GM12878 (cell line): ENCODE measurements around the gene ANKRD55. TPM values are rescaled to one million over a fixed set of nuclear protein-coding genes. Genes with fewer than 3 reads are reported as not detected.
A peak's percentile ranks its signal among the peaks of the same experiment; 100 is the strongest.

Experiments
- ATAC-seq: fragments of 200-7000 bp; cut with Tn5 transposase; 3 replicates; pipeline ENCODE4 v1.9.1; 2020; ENCODE audit warnings: mild to moderate bottlenecking, moderate library complexity
- BruUV-seq: library from RNA; stranded (reverse); fragments of 400-500 nt; replicated peaks from 2 replicates; lab custom pipeline; 2021; lab: Mats Ljungman, UMichigan
- CTCF ChIA-PET: fragments of 300-600 bp; sonication (Branson Sonifier 250); formaldehyde crosslinking; extraction: SDS; loops from one replicate; lab custom pipeline; 2021; ENCODE audit warnings: inconsistent platforms; lab: Yijun Ruan, JAX
- POLR2A ChIA-PET: fragments of 350-600 bp; formaldehyde crosslinking; extraction: SDS; loops from one replicate; lab custom pipeline; 2021; ENCODE audit warnings: inconsistent platforms; lab: Charles Lee
- RAD21 ChIA-PET: fragments of 300-600 bp; sonication (Branson Sonifier 250); formaldehyde crosslinking; loops from one replicate; lab custom pipeline; 2023; ENCODE audit warnings: antibody characterized with exemption; ENCODE audit not compliant: unreplicated experiment; lab: Charles Lee
- SMC1A ChIA-PET: fragments of 300-600 bp; sonication (Branson Sonifier 250); formaldehyde crosslinking; loops from one replicate; lab custom pipeline; 2023; ENCODE audit not compliant: unreplicated experiment, uncharacterized antibody; lab: Charles Lee
- DNase-seq: peaks from one replicate; pipeline ENCODE4 v3.0.0-alpha.2; 2011; ENCODE audit warnings: low read depth, low spot score
- FAIRE-seq: peaks from 3 replicates; lab custom pipeline; 2011; peaks lifted over from hg19 to GRCh38; lab: Jason Lieb, UNC
- H2AFZ ChIP-seq: 2 replicates; pipeline ENCODE4 v1.6.0; 2011; ENCODE audit warnings: low read depth, low read length, control low read depth; ENCODE audit not compliant: control insufficient read depth
- H3K27ac ChIP-seq: 2 replicates; pipeline ENCODE4 v1.5.1; 2011; ENCODE audit warnings: control low read depth; ENCODE audit not compliant: control insufficient read depth, insufficient read depth
- H3K27me3 ChIP-seq, 2 experiments: replicated peaks in 1 of 2; 2 replicates each; pipeline versions ENCODE4 v1.6.0 to v1.6.1; 2011; ENCODE audit warnings: low read length in 1 of 2; ENCODE audit not compliant: control insufficient read depth in 2 of 2, insufficient read depth in 2 of 2
- H3K36me3 ChIP-seq, 2 experiments: 2 replicates each; pipeline ENCODE4 v1.5.1; 2011; ENCODE audit warnings: low read length in 1 of 2; ENCODE audit not compliant: control insufficient read depth in 2 of 2, insufficient read depth in 2 of 2
- H3K4me1 ChIP-seq: 2 replicates; pipeline ENCODE4 v1.6.1; 2011; ENCODE audit warnings: mild to moderate bottlenecking, low read length, moderate library complexity, mixed read lengths; ENCODE audit not compliant: control insufficient read depth, insufficient read depth
- H3K4me2 ChIP-seq: 2 replicates; pipeline ENCODE4 v1.6.0; 2011; ENCODE audit warnings: control low read depth; ENCODE audit not compliant: control insufficient read depth, insufficient read depth
- H3K4me3 ChIP-seq: fragments of 200-600 bp; sonication (generic); 2 replicates; pipeline ENCODE4 v1.5.1; 2016
- H3K79me2 ChIP-seq: 2 replicates; pipeline ENCODE4 v1.6.0; 2011; ENCODE audit warnings: low read length; ENCODE audit not compliant: control insufficient read depth, insufficient read depth
- H3K9ac ChIP-seq: 2 replicates; pipeline ENCODE4 v1.8.0; 2011; ENCODE audit warnings: low read length, control low read depth, mixed read lengths; ENCODE audit not compliant: control insufficient read depth, insufficient read depth
- H3K9me3 ChIP-seq: replicated peaks from 3 replicates; pipeline ENCODE4 v1.5.1; 2011; ENCODE audit warnings: mild to moderate bottlenecking, low read length; ENCODE audit not compliant: control insufficient read depth, insufficient read depth
- H4K20me1 ChIP-seq: 2 replicates; pipeline ENCODE4 v1.6.0; 2011; ENCODE audit not compliant: control insufficient read depth, insufficient read depth
- ATF7 ChIP-seq: fragments of 450-650 bp; IDR thresholded peaks from 2 replicates; pipeline ENCODE4 v1.6.1; 2016; ENCODE audit warnings: low read depth, mild to moderate bottlenecking
- DPF2 ChIP-seq: fragments of 450-650 bp; IDR thresholded peaks from 2 replicates; pipeline ENCODE4 v1.6.1; 2017; ENCODE audit warnings: mild to moderate bottlenecking
- EZH2 ChIP-seq: IDR thresholded peaks from 2 replicates; pipeline ENCODE4 v1.6.1; 2012; ENCODE audit warnings: low read depth, mild to moderate bottlenecking, control low read depth, inconsistent platforms, low read length, borderline replicate concordance; ENCODE audit not compliant: control insufficient read depth
- FOXK2 ChIP-seq: fragments of 450-650 bp; IDR thresholded peaks from 2 replicates; pipeline ENCODE4 v1.6.1; 2017; ENCODE audit warnings: mild to moderate bottlenecking, moderate library complexity
- MYB ChIP-seq: fragments of 150-350 bp; IDR thresholded peaks from 2 replicates; pipeline ENCODE4 v1.6.1; 2014; ENCODE audit warnings: mild to moderate bottlenecking, low read depth, low read length, borderline replicate concordance
- RAD51 ChIP-seq: fragments of 450-650 bp; IDR thresholded peaks from 2 replicates; pipeline ENCODE4 v1.6.1; 2016; ENCODE audit warnings: moderate library complexity, mild to moderate bottlenecking, inconsistent platforms
- RBBP5 ChIP-seq: fragments of 200-600 bp; sonication (generic); conservative IDR thresholded peaks from 2 replicates; pipeline ENCODE4 v1.6.1; 2016
- SREBF1 ChIP-seq: IDR thresholded peaks from 2 replicates; pipeline ENCODE4 v1.6.1; 2012; ENCODE audit warnings: mild to moderate bottlenecking, low read length
- WGBS: methylation state at CpG from one replicate; pipeline ENCODE4 v1.1.6; 2016; ENCODE audit warnings: low lambda C conversion rate; ENCODE audit not compliant: insufficient replicate concordance, insufficient coverage; ENCODE audit errors: missing lambda C conversion rate; 5-methylcytosine and 5-hydroxymethylcytosine counted together
- in situ Hi-C: fragments of 300-500 bp; cut with MboI; formaldehyde crosslinking; loops from 9 replicates; pipeline ENCODE4 v1.14.3; 2018; ENCODE audit warnings: mixed read lengths
- intact Hi-C: fragments of 100-400 bp; cut with micrococcal nuclease; formaldehyde crosslinking; loops from one replicate; pipeline ENCODE4 v1.14.2; 2022; ENCODE audit not compliant: unreplicated experiment
- polyA plus RNA-seq, 11 experiments: library from polyadenylated mRNA; depleted of rRNA in 4 of 11; unstranded in 6 of 11; stranded (reverse) in 5 of 11; fragments of >200 nt; fragmentation: Nextera tagmentation in 4 of 11; fragmentation: Illumina TruSeq in 1 of 11; extraction: Ambion mirVana in 4 of 11; extraction: Trizol in 1 of 11; gene quantifications; 1 replicate in 1 of 11; 2 replicates in 10 of 11; pipeline versions ENCODE4 v1.2.1 to v1.2.3, GENCODE V29; 2011 to 2016; ENCODE audit warnings: inconsistent platforms in 2 of 11, missing spikeins in 2 of 11, low read depth in 1 of 11
- total RNA-seq, 4 experiments: library from RNA; depleted of rRNA in 3 of 4; stranded (reverse); fragments of >200 nt in 3 of 4; fragmentation: Illumina TruSeq in 1 of 4; extraction: Trizol in 1 of 4; gene quantifications; 2 replicates each; pipeline versions ENCODE4 v1.2.1 to v1.2.3, GENCODE V29; 2013 to 2021
- TF ChIP-seq, protein P1 (sequence below): fragments of 450-650 bp; IDR thresholded peaks from 2 replicates; pipeline ENCODE4 v1.6.1; 2017; ENCODE audit warnings: mild to moderate bottlenecking, moderate library complexity
- TF ChIP-seq, protein P2 (sequence below): IDR thresholded peaks from 2 replicates; pipeline ENCODE4 v1.6.1; 2012; ENCODE audit warnings: mild to moderate bottlenecking, low read depth, low read length
- TF ChIP-seq, protein P3 (sequence below): fragments of 450-650 bp; IDR thresholded peaks from 2 replicates; pipeline ENCODE4 v1.6.1; 2014; ENCODE audit warnings: mild to moderate bottlenecking
- TF ChIP-seq, protein P4 (sequence below): fragments of 450-650 bp; IDR thresholded peaks from 2 replicates; pipeline ENCODE4 v1.6.1; 2016; ENCODE audit warnings: mild to moderate bottlenecking, moderate library complexity, borderline replicate concordance

ANKRD55 gene
- total and polyA plus RNA-seq, 10 of the 15 experiments (the other 5 are each of a cell fraction or from before 2014, with no cell fraction given): 0.04 TPM; not detected in 9

DNA sequence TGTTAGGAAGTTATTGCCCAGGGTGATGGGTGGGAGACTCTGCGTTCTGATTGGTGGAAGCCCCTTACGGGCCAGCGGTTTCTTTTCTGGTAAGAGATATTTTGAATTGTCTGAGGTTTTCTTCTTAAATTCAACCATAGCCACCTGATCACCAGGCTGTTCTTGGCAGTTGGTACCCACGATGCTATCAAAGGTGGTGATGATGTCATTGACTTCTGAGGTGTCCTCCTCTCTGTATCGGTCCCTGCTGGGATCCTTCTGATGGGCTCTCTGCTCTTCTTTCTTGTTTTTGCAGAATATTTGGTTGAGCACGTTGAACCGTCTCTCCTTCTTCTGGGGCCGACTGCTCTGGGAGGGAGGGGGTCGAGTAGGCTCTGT is 121.7 kb downstream of the ANKRD55 start:
- Histone ChIP-seq H3K4me1 (no peaks in the 10 kb centered on the region), H3K27me3 (no peaks in the 10 kb centered on the region; a peak in 1 of 4 replicates), H3K36me3 (no peaks in the 10 kb centered on the region), H3K79me2 (no peaks in the 10 kb centered on the region), H3K4me3 (no peak overlapping the region), H4K20me1 (no peaks in the 10 kb centered on the region), H2AFZ (no peak overlapping the region), H3K9ac (no peak overlapping the region), H3K27ac (no peak overlapping the region), H3K9me3 (no peaks in the 10 kb centered on the region), H3K4me2 (no peak overlapping the region)
- ChIA-PET CTCF (no interaction called here), SMC1A (no interaction called here), RAD21 (no interaction called here), POLR2A (no interaction called here)
- intact Hi-C loops (no loop called here), in situ Hi-C loops (no loop called here)
- no peak for FAIRE-seq
- ATAC-seq: no peak
- no TSS peak for BruUV-seq
- no peak for DNase-seq
- WGBS: 68% methylated on average over 9 of the region's 9 CpGs
- TF ChIP-seq, protein P1, sequence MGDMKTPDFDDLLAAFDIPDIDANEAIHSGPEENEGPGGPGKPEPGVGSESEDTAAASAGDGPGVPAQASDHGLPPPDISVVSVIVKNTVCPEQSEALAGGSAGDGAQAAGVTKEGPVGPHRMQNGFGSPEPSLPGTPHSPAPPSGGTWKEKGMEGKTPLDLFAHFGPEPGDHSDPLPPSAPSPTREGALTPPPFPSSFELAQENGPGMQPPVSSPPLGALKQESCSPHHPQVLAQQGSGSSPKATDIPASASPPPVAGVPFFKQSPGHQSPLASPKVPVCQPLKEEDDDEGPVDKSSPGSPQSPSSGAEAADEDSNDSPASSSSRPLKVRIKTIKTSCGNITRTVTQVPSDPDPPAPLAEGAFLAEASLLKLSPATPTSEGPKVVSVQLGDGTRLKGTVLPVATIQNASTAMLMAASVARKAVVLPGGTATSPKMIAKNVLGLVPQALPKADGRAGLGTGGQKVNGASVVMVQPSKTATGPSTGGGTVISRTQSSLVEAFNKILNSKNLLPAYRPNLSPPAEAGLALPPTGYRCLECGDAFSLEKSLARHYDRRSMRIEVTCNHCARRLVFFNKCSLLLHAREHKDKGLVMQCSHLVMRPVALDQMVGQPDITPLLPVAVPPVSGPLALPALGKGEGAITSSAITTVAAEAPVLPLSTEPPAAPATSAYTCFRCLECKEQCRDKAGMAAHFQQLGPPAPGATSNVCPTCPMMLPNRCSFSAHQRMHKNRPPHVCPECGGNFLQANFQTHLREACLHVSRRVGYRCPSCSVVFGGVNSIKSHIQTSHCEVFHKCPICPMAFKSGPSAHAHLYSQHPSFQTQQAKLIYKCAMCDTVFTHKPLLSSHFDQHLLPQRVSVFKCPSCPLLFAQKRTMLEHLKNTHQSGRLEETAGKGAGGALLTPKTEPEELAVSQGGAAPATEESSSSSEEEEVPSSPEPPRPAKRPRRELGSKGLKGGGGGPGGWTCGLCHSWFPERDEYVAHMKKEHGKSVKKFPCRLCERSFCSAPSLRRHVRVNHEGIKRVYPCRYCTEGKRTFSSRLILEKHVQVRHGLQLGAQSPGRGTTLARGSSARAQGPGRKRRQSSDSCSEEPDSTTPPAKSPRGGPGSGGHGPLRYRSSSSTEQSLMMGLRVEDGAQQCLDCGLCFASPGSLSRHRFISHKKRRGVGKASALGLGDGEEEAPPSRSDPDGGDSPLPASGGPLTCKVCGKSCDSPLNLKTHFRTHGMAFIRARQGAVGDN: no peak
- TF ChIP-seq RBBP5 (no peak), RAD51 (no peak), MYB (no peak), SREBF1 (no peak), ATF7 (0 out of 2 replicates have a peak, but pooled peaks have one; percentile 23), FOXK2 (no peak), DPF2 (no peak), EZH2 (no peak)
- TF ChIP-seq, protein P2, sequence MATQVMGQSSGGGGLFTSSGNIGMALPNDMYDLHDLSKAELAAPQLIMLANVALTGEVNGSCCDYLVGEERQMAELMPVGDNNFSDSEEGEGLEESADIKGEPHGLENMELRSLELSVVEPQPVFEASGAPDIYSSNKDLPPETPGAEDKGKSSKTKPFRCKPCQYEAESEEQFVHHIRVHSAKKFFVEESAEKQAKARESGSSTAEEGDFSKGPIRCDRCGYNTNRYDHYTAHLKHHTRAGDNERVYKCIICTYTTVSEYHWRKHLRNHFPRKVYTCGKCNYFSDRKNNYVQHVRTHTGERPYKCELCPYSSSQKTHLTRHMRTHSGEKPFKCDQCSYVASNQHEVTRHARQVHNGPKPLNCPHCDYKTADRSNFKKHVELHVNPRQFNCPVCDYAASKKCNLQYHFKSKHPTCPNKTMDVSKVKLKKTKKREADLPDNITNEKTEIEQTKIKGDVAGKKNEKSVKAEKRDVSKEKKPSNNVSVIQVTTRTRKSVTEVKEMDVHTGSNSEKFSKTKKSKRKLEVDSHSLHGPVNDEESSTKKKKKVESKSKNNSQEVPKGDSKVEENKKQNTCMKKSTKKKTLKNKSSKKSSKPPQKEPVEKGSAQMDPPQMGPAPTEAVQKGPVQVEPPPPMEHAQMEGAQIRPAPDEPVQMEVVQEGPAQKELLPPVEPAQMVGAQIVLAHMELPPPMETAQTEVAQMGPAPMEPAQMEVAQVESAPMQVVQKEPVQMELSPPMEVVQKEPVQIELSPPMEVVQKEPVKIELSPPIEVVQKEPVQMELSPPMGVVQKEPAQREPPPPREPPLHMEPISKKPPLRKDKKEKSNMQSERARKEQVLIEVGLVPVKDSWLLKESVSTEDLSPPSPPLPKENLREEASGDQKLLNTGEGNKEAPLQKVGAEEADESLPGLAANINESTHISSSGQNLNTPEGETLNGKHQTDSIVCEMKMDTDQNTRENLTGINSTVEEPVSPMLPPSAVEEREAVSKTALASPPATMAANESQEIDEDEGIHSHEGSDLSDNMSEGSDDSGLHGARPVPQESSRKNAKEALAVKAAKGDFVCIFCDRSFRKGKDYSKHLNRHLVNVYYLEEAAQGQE: no peak
- TF ChIP-seq, protein P3, sequence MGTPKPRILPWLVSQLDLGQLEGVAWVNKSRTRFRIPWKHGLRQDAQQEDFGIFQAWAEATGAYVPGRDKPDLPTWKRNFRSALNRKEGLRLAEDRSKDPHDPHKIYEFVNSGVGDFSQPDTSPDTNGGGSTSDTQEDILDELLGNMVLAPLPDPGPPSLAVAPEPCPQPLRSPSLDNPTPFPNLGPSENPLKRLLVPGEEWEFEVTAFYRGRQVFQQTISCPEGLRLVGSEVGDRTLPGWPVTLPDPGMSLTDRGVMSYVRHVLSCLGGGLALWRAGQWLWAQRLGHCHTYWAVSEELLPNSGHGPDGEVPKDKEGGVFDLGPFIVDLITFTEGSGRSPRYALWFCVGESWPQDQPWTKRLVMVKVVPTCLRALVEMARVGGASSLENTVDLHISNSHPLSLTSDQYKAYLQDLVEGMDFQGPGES: no peak
- TF ChIP-seq, protein P4, sequence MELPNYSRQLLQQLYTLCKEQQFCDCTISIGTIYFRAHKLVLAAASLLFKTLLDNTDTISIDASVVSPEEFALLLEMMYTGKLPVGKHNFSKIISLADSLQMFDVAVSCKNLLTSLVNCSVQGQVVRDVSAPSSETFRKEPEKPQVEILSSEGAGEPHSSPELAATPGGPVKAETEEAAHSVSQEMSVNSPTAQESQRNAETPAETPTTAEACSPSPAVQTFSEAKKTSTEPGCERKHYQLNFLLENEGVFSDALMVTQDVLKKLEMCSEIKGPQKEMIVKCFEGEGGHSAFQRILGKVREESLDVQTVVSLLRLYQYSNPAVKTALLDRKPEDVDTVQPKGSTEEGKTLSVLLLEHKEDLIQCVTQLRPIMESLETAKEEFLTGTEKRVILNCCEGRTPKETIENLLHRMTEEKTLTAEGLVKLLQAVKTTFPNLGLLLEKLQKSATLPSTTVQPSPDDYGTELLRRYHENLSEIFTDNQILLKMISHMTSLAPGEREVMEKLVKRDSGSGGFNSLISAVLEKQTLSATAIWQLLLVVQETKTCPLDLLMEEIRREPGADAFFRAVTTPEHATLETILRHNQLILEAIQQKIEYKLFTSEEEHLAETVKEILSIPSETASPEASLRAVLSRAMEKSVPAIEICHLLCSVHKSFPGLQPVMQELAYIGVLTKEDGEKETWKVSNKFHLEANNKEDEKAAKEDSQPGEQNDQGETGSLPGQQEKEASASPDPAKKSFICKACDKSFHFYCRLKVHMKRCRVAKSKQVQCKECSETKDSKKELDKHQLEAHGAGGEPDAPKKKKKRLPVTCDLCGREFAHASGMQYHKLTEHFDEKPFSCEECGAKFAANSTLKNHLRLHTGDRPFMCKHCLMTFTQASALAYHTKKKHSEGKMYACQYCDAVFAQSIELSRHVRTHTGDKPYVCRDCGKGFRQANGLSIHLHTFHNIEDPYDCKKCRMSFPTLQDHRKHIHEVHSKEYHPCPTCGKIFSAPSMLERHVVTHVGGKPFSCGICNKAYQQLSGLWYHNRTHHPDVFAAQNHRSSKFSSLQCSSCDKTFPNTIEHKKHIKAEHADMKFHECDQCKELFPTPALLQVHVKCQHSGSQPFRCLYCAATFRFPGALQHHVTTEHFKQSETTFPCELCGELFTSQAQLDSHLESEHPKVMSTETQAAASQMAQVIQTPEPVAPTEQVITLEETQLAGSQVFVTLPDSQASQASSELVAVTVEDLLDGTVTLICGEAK: no peak
